Vagina (tissue), 2 donors: ENCODE data around the gene GPC2.

Experiments used
- CTCF ChIP-seq, 3 experiments: fragments of 450-650 bp in 2 of 3; fragments of 200-600 bp in 1 of 3; sonication (generic) in 1 of 3; IDR thresholded peaks; one replicate each; pipeline ENCODE4 v1.5.1; 2017 to 2019; ENCODE audit warnings: antibody characterized with exemption in 3 of 3, mild to moderate bottlenecking in 2 of 3, moderate library complexity in 2 of 3
- POLR2A ChIP-seq, 2 donors: fragments of 450-650 bp; IDR thresholded peaks; one replicate each; pipeline ENCODE4 v1.6.1; 2017; ENCODE audit warnings: antibody characterized with exemption in 2 of 2, mild to moderate bottlenecking in 2 of 2, moderate library complexity in 2 of 2

- TF ChIP-seq CTCF (IDR thresholded peaks at IDR 0.05) (no peak), POLR2A (IDR thresholded peaks at IDR 0.05) (no peak)
Observed at GRCh38 chr7:100211342-100211780, 34.2 kb upstream of the GPC2 start.
